RPMI7951 (cell line): ENCODE results near the gene CERS1. TPM values are rescaled to one million over a fixed set of nuclear protein-coding genes. Genes with fewer than 3 reads are reported as not detected.

Experiments used
- DNase-seq: peaks from one replicate; pipeline ENCODE4 v3.0.0-alpha.2; 2012; ENCODE audit warnings: low read depth
- total RNA-seq: library from RNA; depleted of rRNA; stranded (reverse); fragments of >200 nt; shearing (Covaris generic); gene quantifications from 2 replicates; pipeline ENCODE4 v1.2.3, GENCODE V29; 2014

CERS1 gene
- total RNA-seq, 1 experiment from 2014 or later: 0.12 TPM

DNA sequence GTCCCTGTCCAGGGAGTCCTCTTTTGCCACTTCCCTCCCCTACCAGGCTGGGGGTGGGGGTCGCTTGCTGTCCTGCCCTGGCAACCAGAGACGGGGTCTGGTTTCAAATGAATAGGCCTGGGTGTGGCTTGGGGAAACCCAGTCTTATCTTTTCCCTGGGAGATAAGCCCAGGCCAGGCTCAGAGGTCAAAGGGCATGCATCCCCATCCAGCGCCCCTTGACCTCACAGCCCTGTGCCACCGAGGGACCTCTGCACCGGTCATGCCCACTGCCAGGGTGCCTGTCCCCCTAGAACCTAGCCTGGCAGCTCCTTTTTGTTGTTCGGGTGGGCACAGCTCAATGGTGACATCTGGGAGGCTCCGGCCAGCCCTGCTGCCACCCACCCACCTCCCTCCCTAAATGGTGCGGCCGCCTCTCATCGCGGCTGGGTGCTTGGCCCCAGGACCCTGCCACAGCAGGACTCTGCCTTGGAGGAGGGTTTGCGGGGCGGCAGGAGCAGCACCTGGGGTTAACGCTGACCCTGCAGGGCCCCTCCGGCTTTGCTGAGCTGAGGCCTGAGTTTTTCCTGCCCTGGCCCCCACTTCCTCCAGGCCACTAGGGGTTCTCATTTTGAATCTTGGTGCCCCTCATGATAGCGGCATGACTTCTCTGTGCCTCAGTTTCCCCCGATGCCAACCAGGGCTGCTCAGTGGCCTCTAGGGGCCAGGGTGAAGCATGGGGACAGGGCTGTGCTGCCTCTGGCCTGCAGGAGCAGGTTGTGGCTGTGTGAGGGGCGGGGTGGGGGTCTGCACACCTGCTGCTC is 2.9 kb upstream of the CERS1 start:
- DNase-seq: no peak

- DNase-seq: no peak
These were observed 2.2 kb upstream of the CERS1 start for GRCh38 chr19:18898081-18898606.

GRCh38 chr19:18897094-18898029 is 1.4 kb upstream of the CERS1 start:
- DNase-seq: no peak

- DNase-seq: no peak
These were observed 473 bp upstream of the CERS1 start for GRCh38 chr19:18896421-18896841.

GRCh38 chr19:18895038-18895823 is 727 bp downstream of the CERS1 start:
- peak; percentile 37 for DNase-seq

- no peak for DNase-seq
These were observed 1.5 kb downstream of the CERS1 start for GRCh38 chr19:18894254-18895037.

DNA sequence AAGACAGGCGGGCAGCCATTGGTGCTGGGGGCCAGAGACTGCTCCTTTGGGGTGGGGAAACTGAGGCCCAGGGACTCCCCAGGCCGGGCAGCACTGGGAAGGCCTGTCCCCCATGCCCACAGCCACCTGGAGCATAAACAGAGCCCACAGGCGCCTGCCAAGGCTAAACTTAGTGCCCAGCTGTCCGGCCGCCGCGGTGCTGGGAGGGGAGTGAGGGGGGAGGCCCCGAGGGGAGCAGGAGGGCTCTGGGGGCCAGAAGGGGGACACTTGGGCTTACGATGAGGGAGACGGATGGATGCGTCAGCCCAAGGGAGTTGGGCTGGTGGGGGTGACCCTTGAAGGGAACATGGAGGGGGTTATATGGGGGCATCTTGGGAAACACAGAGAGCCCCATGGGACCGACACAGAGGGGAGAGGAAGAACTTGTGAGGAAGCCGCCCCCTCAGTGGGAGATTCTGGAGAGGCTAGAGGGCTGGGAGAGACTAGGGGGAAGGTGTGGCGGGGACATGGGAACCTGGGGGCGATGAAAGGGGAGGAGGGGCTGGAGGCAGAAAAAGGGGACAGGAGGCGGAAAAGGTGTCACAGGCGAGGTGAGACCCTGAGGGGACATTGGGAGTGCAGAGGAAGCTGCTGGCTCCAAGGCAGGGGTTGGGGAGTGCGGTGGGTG is 2.2 kb downstream of the CERS1 start:
- no peak for DNase-seq

GRCh38 chr19:18889949-18890745 is 5.8 kb downstream of the CERS1 start:
- no peak for DNase-seq

GRCh38 chr19:18886972-18887371 is 9.0 kb downstream of the CERS1 start:
- DNase-seq: no peak

DNA sequence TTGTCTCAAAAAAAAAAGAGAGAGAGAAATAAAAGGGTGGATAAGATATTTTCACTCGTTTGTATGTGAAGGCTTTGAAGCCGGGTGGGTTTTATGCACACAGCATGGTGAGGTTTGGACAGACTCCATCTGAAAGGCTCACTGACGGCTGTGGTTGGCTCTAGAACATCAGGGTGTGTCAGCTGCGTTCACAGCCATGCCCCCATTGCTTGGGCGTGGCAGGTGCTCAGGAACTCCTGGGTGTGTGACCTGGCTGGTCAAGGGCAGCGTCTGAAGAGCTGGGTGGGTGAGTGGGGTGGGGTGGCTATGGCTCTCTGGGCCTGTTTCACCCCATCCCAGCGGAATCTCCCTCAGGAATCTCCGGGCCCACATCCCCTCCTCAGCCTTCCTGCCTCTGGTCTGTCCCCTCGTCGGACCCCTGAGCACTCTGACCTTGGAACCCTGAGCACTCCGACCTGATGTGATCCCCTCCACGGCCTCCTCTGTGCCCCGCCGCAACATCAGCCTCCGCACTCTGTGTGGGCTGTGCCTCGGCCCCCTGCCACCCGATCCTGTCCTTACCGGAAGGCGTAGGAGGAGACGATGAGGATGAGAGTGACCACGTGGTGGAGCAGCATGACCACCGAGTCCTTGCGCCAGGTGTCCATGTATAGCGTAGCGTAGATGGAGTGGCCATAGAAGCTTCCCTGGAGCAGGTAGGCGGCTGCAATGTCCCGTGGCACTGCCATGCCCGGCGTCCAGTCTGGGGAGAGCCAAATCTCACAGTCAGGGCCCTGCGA is 12.2 kb downstream of the CERS1 start:
- DNase-seq: no peak

GRCh38 chr19:18881491-18881890 is 14.5 kb downstream of the CERS1 start:
- no peak for DNase-seq

GRCh38 chr19:18879579-18880373 is 16.2 kb downstream of the CERS1 start:
- DNase-seq: no peak

DNA sequence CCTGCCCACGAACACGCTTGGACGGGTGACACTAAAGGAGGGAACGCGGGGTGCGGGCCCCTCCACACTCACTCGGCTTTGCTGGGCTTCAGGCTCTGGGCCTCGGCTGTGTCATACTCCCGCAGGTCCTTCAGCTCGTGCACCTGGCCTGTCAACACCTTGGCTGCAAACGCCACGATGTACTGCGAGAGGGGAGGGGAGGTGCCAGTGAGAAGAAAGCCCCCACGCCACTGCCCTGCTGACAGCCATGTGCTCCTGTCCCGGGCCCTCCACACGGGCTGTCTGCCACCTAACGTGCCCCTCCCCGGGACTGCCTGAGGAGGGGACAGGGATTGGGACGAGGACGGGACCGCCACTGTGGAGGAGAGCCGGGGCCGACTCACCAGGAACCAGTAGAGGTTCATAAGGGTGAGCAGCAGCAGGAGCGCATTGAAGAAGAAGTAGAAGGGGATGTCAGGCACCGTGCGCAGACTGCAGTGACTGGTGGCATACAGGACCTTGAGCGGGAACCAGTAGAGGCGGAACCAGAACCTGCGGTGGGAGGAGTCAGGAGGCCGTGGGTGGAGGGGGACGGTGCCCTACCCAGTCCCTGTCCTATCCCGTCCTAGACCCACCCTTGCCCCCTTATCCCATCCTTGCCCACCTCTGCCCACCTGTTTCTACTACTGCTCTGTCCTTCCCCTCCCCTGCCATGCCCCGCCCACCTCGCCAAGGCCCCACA is 16.9 kb downstream of the CERS1 start:
- DNase-seq: no peak

GRCh38 chr19:18878058-18878797 is 17.7 kb downstream of the CERS1 start:
- no peak for DNase-seq

DNA sequence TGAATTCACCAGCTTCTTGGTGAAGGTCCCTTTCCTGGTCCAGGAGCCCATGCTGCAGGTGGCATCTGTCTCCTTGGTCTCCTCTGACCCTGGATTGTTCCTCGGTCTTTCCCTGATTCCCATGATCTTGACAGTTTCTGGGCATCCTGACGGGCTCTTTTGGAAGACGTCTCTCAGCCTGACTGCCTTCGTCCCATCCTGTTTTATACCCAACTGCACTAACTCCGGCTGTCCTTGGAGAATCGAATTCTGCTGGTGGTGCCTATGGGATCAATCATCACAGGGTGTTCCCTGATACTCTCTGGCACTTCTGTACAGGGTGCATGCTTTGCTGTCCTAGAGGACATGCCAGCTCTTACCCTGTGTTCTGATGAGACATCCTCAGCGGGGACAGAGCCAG is 19.1 kb downstream of the CERS1 start:
- DNase-seq: no peak

DNA sequence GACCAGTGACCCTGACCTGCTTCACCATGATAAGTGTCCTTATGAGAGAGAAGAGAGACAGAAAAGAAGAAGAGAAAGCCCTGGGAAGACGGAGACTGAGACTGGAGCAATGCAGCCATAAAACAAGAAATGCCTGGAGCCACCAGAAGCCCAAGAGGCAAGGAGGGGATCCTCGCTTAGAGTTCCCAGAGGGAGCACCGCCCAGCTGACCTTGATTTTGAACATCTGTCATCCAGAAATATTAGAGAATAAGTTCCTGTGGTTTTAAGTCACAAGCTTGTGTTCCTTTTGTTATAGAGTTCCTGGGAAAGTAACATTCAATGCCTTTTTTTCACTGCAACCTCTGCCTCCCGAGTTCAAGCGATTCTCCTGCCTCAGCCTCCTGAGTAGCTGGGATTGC is 20.2 kb downstream of the CERS1 start:
- DNase-seq: no peak
